Fibroblast of lung (primary cell): Measurements from ENCODE around the gene MYOM3.

ENCODE experiments used
- CTCF ChIP-seq, 2 donors: IDR thresholded peaks in 1 of 2; conservative IDR thresholded peaks in 1 of 2; 1 replicate in 1 of 2; 2 replicates in 1 of 2; pipeline ENCODE4 v1.5.1; 2011 to 2012; ENCODE audit warnings: low read length in 2 of 2, control low read depth in 1 of 2, inconsistent platforms in 1 of 2, low read depth in 1 of 2, mild to moderate bottlenecking in 1 of 2
- EZH2 ChIP-seq: IDR thresholded peaks from 2 replicates; pipeline ENCODE4 v1.5.1; 2012; ENCODE audit warnings: low read length, control low read depth, mild to moderate bottlenecking; ENCODE audit errors: missing control alignments

DNA sequence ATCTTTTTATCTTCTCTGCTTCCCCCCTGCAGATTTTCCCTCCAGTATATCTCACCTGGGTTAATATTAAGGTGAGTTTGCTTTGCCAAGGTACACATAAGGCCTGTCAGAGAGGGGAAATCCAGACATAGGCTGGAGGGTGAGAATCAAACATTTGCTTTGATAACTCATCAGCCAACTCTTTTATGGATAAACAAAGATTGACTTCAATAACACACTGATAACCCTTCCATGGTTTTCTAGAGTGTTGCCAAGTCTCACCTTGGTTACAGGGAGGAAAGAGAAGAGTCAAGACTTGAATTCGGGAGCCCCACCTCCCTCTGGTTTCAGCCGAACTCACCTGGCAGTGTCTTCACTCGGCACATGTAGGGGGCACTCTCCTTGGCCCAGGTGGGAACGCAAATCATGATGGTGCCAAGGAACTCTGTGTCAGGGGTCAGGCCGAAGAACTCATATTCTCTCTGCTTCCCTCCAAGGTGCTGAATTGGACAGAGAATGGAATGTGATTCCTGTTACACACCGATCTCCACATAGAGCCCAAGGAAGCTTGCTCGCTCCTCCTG is 15.9 kb upstream of the MYOM3 start:
- TF ChIP-seq EZH2 (no peak), CTCF (conservative IDR thresholded peaks at IDR 0.05 in 1 of 2, IDR thresholded peaks at IDR 0.05 in 1 of 2; ENCODE audit: low read depth in 1 of 2, low read length in 2 of 2) (no peak)
